Inflammatory macrophage (primary cell): ENCODE measurements around the gene CSF2RB.
A peak's percentile ranks its signal among the peaks of the same experiment; 100 is the strongest.

Experiments
- DNase-seq, 2 donors: peaks; one replicate each; pipeline ENCODE4 v3.0.0-alpha.2; 2020 to 2022

CSF2RB gene

DNA sequence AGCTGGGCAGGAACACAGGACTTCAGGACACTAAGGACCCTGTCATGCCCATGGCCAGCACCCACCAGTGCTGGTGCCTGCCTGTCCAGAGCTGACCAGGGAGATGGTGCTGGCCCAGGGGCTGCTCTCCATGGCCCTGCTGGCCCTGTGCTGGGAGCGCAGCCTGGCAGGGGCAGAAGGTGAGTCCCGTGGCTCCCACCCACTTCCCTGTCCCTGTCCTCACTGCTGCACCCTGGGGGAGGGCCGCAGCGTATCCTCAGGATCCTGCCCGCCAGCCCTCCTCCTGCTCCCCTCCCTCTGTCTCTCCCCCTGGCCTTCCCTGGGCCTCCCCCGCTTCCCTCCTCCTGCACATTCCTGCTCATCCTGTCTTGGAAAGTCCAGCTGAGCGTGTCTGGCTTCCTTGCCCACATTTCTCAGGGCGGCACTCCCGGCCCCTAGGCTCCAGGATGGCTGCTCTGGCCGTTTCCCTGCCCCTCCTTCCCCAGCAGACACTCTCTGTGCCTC lies 8.7 kb downstream of the CSF2RB start:
- DNase-seq = no peak

DNA sequence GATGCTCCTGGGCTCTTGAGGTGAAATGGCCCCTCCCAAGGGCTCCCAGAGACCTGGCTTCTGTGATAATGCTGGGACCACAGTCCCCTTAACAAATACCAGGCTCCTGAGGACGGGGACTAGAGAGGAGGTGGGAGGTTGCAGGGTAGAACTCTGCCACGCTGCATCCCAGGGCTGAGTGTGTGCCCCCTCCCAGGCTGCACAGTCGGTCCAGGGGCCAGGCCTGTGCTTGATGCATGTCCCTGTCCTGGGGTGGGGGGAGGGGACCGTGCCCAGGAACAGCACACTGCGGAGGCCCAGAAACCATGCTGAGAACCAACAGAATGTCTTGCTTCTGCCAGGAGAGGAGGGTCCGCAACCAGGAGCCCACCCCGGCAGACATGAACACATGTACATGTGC lies 9.3 kb downstream of the CSF2RB start:
- no peak for DNase-seq

DNA sequence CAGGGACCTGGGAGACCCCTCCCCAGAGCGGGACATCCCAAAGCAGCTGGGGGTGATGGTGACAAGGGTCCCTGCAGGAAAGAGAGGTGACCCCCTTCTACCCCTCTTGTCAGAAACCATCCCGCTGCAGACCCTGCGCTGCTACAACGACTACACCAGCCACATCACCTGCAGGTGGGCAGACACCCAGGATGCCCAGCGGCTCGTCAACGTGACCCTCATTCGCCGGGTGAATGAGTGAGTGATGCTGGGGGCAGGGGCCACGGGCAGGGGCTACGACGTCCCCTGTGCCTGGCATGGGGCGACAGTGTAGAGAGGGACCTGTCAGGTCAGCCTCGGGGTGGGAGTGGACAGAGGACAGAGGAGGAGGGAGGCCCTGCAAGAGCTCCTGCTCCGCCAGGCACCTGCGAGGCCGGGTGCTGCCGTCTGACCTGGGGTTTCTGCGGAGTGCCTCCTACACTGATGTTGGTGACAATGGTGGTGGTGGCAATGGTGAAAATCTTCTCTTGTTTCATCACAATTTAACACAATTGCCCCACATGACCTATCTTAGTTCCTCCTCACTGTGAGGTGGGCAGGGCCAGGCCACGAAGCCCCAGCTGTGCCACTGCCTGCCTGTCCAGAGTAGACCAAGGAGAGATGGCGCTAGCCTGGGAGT lies 9.8 kb downstream of the CSF2RB start:
- peak; percentile 73 to 76 for DNase-seq

DNA sequence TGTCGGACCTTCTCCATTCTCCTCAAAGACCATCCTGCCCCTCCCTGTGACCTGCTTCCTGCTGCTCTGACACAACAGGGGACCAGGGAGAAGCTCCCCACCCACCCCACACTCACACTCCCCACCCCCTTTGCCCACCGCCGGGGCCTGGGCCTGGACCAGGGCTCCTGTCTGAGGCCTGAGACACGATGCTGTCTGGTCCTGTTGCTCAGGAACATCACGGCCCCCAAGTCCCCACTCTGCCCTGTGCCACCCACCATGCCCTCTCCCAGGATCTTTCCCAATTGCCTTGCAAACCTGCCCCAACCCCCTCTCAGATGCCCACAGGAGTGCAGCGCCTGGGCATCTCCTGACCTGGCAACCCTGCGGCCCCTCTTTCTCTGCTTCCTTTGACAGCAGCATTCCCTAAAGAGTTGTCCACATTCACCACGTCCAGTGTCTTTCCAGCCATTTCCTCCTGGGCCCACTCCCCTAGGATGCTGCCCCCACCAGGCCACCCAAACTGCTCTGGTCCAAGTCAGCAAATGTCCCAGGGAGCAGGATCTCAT lies 10.8 kb downstream of the CSF2RB start:
- DNase-seq = no peak

DNA sequence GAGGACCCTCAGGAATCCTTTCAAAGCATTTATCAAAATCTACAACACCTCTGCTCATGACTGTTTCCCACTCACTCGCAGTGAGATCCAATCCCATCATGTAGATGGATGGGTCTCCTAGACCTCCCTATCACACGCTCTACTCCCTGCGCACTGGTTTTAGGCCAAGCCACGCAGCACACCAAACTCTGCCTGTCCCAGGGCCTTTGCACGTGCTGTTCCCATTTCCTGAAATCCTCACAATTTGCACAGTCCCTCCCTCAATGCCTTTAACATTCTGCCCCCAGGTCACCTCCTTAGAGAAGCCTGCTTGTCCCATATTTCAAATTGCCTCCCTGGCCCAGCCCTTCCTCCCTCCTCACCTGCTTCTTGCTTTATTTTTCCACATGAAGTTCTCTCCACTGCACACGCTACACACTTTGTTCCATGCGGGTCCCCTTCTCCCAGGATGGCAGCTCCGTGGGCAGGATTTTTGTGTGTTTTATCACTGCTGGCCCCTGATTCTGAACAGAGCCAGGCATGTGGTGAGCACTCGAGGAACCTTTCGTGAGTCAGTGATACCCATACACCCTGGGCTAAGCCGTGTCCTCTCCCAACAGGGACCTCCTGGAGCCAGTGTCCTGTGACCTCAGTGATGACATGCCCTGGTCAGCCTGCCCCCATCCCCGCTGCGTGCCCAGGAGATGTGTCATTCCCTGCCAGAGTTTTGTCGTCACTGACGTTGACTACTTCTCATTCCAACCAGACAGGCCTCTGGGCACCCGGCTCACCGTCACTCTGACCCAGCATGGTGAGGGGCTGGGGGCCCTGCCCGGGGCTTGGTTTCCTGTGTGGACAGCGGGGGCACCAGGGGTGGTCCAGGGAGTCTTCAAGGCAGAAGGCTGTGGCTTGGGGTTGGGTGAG lies 12.2 kb downstream of the CSF2RB start:
- DNase-seq = peak in 1 of 2 donors; percentile 19

DNA sequence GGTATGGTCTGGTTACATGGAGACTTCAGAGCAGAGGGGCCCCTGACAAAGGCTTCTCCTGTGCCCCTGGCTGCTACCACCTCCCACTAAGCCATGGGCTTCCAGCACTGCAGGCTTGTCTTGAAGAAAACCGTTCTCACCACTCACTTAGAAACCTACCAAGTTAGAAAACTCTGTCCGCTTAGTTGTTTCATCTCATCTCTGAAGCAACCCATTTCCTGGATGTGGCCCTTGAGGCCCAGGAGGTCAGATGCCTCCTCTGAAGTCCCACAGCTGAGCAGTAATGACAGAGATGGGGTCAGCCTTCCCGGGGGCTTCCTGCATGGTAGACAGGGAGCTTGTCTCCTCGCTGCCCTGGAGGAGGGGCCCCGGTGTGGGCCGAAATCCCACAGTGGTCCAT lies 12.9 kb downstream of the CSF2RB start:
- DNase-seq = no peak

DNA sequence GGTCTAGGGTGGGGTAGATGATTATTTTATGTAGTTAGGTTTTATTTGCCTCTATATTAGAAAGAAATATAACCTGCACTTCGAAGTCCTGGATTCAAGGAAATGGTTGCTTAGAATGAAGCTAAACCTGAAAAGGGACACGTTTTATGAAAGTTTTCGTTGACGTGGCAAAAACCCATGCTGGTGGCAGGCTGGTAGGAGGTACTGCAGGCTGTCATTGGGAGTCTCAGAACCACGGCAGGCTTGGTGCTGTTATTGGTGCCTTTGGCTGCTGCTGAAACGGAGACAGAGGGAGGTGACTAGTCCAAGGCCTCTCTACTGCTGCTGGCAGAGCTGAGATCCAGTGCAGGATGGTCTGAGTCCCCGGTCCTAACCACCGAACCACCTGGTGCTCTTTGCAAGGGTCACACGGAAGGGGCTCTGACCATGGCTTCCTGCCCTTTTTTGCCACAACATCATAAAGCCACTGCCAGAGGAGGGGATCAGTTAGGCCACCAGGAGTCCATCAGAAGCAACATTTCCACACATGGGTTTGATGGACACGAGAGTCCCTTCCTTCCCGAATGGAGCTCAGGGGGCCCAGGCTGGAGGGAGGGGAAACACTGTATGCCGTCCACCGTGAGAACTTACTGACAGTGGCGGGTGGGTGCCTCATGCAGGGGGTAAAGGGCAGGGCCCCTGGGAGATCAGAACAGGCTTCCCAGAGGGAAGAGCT lies 13.4 kb downstream of the CSF2RB start:
- DNase-seq = no peak

DNA sequence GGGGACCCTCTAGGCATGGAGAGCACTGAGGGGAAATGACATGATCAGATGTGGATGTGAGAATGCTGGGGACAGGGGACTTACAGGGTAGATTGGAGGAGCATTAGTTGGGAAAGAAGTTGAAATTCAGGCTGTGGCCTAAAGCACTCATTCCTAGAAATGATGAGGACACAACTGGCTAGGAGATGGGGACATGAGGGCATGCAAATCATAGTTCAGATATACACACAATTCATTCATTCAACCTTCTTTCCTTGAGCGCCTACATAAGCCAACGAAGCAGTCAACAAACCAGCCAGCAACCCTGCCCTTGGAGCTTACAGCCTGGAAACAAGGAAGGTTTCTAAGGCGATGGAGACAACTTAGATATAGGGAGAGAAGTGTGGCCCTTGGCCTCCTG lies 14.2 kb downstream of the CSF2RB start:
- no peak for DNase-seq

DNA sequence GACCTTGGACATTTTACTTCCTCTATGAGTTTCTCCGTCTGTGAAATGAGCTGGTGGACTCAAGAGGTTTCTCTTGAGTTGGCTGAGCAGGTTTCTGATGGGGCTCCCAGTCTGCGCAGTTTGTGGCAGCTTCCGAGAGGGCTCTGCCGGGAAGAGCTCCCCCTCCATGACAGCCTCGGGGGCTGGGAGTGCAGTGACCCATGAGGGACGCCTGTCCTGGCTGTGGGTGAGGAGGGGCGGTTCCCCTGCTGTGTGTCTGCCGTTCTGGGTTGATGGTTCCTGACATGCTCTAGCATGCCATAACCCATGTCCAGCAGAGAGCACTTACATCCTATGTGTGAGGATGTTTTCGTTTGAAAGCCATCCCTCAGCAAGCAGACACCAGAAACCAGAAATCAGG lies 14.8 kb downstream of the CSF2RB start:
- no peak for DNase-seq

DNA sequence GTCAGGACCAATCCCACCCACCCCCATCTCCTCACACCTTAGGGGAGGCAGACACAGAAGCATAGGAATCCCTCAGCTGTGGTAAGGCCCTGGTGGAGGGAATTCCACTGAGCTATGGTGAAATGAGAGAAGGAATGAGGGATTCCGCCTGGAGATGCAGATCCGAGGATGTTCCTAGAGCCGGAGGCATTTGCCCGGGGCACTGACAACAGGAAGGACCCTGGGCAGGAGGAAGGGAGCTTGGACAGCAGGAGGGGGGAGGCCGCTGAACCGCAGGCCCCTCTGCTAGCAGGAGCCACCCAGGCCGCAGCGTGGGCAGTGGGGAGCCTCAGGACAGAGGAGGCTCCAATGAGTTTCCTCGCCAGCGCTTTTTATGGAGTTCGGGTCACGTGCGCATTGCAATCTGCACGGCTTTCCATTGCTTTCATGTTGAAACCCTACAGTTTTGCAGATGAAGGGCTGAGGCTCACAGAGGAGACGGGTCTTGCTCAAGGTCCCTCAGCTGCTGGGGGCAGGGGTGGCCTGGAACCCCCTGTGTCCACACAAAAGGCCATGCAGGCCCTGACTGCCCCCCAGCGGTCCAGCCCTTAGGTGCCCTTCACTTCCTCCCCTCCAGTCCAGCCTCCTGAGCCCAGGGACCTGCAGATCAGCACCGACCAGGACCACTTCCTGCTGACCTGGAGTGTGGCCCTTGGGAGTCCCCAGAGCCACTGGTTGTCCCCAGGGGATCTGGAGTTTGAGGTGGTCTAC lies 15.5 kb downstream of the CSF2RB start:
- DNase-seq = no peak

DNA sequence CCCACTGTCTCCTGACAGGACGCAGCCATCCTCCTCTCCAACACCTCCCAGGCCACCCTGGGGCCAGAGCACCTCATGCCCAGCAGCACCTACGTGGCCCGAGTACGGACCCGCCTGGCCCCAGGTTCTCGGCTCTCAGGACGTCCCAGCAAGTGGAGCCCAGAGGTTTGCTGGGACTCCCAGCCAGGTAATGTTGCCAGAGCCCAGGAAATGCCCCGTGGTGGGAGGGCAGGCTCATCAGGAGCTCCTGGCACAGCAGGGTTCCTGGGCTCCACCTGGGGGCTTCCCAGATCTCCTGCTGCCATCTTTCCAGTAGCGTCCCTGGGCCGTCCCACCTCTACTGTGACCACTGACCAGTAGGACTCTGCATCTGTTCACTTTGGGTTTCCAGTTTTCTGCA lies 16.2 kb downstream of the CSF2RB start:
- no peak for DNase-seq

DNA sequence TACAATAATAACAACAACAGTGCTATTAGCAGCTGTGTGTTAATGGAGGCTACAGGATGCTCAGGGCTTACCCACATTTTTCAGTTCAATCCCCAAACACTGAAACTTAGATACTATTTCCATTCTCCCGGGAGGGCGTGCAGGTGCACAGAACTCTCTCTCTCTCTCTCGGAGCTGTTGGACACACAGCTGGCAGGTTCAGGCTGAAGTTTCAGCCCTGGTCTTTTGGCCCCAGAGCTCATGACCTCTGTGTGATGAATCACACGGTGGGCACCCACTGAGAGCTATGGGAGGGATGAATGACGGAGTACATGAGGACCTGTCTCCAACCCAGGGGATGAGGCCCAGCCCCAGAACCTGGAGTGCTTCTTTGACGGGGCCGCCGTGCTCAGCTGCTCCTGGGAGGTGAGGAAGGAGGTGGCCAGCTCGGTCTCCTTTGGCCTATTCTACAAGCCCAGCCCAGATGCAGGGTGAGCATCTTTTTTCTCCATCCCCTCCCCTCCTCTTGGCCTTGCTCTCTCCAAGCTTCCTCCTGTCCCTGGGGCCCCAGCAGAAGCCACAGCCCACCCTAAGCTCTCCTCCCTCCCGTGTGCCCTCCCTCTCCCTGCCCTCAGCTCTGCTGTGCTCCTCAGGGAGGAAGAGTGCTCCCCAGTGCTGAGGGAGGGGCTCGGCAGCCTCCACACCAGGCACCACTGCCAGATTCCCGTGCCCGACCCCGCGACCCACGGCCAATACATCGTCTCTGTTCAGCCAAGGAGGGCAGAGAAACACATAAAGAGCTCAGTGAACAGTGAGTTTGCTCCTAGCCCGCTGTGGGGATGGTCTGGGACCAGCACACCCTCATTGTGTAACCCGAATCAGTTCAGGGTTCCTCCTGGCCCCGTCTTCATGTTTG lies 16.9 kb downstream of the CSF2RB start:
- no peak for DNase-seq

DNA sequence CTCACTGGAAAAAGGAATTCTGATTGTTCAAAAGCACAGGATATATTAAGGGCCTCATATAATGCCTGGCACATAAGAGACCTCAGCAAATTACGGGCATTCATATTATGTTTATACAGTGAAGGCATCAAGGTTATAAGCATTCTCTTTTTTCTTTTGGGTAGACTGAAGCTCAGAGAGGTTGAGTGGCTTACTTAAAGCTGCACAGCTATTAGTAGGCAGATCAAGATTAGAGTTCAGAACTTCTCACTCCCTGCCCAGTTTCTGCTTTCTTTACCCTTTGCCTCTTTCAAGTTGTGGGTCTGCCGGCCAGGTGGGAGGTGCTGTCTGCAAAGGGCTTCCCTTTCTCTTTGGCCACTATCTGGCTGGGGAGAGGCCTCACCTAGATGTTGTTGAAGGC lies 18.0 kb downstream of the CSF2RB start:
- no peak for DNase-seq

DNA sequence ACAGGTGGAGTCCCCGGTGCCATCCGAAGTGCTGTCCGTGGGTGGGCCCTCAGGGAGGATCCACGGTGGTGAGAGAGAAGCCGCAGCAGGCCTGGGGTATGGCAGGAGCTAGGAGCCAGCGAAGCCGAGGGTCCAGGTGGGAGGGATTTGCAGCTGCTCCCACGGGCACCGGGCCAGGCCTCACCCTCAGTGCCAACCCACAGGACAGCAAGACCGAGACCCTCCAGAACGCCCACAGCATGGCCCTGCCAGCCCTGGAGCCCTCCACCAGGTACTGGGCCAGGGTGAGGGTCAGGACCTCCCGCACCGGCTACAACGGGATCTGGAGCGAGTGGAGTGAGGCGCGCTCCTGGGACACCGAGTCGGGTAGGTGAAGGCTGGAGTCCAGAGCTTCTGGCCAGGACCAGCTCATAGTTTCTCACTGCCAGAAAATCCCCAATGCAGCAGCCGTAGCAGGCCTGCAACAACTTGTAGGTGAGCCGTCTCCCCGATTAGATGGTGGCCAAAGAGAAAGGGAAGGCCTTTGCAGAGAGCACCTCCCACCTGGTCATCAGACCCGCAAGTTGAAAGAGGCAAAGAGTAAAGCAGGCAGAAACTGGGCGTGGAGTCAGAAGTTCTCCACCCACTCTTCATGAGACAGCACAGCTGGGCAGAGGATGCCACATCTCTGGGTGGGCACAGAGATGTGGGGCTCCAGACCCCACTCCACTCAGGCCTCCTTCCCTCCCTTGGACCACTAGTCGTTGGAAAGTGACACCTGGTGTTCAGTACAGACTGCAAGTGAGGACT lies 20.4 kb downstream of the CSF2RB start:
- peak; percentile 31 to 51 for DNase-seq

DNA sequence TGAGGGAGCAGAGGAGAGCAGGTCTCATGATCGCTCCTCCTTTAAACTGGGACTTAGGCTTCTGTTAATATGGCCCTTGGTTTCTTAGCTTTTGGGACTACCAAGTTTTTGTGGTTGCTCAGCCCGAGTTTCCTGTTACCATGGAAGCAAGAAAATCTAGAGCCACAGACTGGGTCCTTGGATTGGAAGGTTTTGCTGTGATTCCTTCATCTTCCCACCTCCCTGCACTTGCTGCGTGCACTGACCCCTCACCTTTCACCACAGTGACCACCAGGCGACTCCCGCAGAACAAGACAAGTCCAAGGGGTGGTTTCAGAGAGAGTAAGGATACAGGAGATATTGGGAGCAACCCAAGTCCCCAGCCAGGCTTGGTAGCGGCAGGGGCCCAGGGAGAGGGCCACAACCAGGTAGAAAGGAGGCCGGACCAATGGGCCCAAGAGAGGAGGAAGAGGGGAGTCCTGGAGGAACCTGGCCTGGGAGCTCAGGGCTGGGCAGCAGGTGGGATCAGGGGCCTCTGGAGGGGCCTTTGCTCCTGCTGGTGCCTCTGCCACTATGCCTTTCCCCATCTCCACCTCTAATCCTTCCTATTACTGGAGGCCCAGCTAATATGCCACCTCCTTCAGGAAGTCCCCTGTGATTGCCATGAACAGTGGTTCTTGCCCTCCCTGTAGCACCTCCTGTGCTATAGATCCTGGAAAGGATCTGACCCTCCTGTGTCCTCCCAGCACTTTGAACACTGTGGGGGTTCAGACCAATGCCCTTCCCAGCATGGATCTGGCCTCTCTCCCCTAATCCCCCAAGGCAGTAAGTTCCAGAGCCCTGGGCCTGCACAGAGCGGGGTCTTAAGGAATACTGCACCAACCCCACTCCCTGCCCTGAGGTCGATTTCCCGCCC lies 21.2 kb downstream of the CSF2RB start:
- no peak for DNase-seq

DNA sequence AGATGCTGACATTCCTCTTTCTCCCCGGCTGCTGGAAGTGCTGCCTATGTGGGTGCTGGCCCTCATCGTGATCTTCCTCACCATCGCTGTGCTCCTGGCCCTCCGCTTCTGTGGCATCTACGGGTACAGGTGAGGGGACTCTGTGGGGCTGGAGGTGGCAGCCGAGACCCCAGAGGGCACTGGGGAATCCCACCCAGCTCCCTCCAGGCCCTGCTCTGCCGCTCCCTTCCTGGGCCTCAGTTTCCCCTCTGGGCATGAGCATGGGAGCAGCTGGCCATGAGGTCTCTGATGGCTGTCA lies 21.8 kb downstream of the CSF2RB start:
- no peak for DNase-seq

DNA sequence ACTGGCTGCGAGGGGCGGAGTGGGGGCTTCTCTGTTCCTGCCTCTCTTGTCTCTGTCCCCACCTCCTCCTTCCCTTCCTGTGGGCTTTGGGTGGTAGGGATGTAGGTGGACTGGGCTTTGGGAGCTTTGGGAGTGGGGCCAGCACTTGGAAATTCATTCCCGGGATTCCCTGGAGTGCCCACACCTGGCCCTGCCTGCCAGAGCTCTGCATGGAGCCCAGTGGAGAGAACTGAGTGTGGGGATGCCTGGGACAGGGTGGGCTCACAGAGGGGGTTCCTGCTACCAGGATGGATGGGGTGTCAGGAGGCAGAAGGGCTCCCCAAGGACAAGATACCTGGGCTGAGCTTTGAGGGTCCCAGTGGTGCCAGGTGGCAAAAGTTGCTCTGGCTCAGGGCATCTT lies 22.3 kb downstream of the CSF2RB start:
- no peak for DNase-seq

DNA sequence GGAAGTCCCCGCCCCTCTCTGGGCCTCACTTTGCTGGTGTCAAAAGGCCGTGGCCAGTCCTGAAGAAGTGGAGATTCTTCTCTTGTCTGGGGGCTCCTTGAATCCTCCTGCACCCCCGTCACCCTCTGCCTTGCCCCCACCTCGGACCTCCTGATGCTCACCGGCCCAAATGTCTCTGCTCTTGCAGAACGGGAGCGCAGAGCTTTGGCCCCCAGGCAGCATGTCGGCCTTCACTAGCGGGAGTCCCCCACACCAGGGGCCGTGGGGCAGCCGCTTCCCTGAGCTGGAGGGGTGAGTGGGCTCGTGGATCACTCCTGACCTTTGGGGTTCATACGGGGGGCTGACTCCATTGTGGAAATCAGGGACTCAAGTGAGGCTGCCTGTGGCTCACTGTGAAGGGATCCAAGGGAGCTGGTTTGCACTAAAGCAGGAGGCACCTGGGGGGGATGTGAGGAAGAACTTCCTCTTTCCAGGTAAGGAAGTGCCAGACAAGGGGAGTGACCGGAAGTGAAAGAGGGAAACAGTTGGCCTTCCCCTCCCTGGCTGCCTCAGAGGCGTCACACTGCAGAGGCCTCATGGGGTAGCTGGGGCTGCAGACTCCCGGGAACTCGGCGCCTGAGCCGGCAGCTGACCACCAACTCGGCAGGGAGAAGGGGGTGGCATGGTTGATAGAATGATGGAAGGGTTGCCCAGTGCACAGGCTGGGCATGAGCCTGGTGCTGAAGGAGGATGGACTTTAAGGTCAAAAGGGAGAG lies 23.1 kb downstream of the CSF2RB start:
- DNase-seq = peak; percentile 36 to 38
